AG09309 (cell line): ENCODE data around the gene CDKAL1.
"Not testable (repeated sequence)": the region's sequence is repeated elsewhere in the genome, so short reads cannot be mapped to it uniquely, and the experiment has no call there.

Experiments
- DNase-seq: peaks from one replicate; pipeline ENCODE4 v3.0.0-alpha.2; 2010; ENCODE audit warnings: low read depth
- H3K4me3 ChIP-seq: 2 replicates; pipeline ENCODE4 v1.5.1; 2011; ENCODE audit warnings: mild to moderate bottlenecking, low read depth, low read length, moderate library complexity; ENCODE audit not compliant: control insufficient read depth
- CTCF ChIP-seq: IDR thresholded peaks from 2 replicates; pipeline ENCODE4 v1.5.1; 2011; ENCODE audit warnings: mild to moderate bottlenecking, low read depth, low read length, inconsistent platforms; ENCODE audit not compliant: insufficient read depth, control insufficient read depth; ENCODE audit errors: missing control alignments

CDKAL1 gene

GRCh38 chr6:20538131-20538662, 3.9 kb downstream of the CDKAL1 start:
- no peak overlapping the region for H3K4me3 ChIP-seq
- no peak for TF ChIP-seq CTCF
- no peak for DNase-seq

DNA sequence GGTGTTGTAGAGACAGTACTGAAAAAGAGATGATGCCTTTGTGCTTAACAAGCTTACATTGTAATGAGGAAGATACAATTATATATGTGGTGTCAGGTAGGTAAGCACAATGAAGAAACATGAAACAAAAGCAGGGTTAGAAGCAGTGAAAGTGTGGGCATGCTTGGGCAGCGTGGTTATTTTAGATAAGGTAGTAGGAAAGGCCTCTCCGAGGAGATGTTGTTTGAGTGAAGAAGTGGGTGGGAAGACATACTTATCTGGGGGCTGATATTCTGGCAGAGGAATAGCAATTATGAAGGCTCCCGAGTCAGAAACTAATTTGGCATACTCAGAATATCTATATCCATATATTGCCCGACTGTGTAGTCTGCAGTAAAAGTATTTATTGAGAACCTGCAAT, 4.7 kb downstream of the CDKAL1 start:
- no peak overlapping the region for H3K4me3 ChIP-seq
- no peak for DNase-seq
- no peak for TF ChIP-seq CTCF

DNA sequence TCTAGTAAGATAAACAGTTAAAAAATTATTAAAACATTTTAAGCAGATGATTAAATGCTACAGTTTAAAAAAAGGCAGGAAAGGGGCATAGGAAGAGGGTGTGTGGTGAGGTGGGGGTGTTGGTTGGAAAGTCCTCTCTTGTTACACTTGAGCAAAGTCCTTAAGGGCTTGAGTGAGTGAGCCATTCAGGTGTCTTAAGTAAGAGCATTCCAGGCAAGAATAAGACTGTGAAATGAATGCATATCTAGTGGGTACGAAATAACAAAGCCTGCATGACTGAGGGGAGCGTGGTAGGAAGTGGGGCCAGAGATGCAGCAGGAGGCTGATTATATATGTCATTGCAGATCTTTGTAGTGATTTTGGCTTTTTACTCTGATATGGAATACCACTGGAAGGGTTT, 5.1 kb downstream of the CDKAL1 start:
- no peak overlapping the region for H3K4me3 ChIP-seq
- no peak for TF ChIP-seq CTCF
- no peak for DNase-seq

DNA sequence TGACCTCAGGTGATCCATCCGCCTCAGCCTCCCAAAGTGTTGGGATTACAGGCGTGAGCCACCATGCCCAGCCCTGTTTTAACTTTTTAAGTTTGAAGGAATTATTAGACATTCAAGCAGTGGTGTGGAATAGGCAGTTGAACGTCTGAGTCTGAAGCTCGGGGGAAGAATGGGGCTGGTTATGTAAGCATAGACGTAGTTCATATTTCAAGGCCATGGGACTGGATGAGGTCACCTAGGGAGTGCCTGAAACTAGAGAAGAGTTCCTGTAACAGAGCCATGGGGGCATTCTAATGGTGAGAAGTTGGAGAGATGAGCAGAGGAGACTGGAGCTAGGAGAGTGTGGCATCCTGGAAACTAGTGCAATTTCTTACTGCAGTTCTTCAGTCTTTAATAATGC, 6.4 kb downstream of the CDKAL1 start:
- TF ChIP-seq CTCF = no peak
- H3K4me3 ChIP-seq = no peak overlapping the region
- DNase-seq = no peak

- H3K4me3 ChIP-seq = no peak overlapping the region
- DNase-seq = no peak
- no peak for TF ChIP-seq CTCF
Observed at GRCh38 chr6:20541382-20541781, 7.1 kb downstream of the CDKAL1 start.

GRCh38 chr6:20542927-20543602, 8.8 kb downstream of the CDKAL1 start:
- no peak overlapping the region for H3K4me3 ChIP-seq
- DNase-seq = no peak
- no peak for TF ChIP-seq CTCF

DNA sequence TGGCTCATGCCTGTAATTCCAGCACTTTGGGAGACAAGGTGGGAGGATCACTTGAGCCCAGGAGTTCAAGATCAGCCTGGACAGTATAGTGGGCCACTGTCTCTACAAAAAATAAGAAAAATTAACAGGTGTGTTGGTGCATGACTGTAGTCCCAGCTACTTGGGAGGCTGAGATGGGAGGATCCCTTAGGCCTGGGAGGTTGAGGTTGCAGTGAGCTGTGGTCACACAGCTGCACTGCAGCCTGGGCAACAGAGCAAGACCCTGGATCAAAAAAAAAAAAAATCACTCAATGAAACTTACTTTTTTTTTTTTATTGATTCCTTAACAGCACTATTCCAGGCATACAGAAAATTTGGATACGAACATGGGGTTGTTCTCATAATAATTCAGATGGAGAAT, 14.0 kb downstream of the CDKAL1 start:
- H3K4me3 ChIP-seq = no peak overlapping the region
- no peak for TF ChIP-seq CTCF
- DNase-seq = no peak

- not testable (repeated sequence) for H3K4me3 ChIP-seq, DNase-seq
Observed at GRCh38 chr6:20549398-20549797, 15.1 kb downstream of the CDKAL1 start.
